ENCODE measurements around the gene VSIR.

Gene VSIR

DNA sequence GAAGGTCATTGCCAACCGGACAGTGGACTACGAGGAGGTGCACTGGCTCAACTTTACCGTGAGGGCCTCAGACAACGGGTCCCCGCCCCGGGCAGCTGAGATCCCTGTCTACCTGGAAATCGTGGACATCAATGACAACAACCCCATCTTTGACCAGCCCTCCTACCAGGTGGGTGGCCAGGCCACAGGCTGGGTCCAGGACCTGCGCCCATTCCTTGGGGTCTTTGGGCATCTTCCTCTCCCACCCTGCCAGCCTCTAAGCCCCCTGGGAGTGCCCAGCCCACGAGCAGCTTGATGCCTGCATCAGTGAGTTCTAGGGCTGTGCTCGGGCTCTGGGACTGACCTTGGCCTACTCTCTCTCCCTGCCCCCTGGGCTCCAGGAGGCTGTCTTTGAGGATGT, 25.8 kb upstream of the VSIR start:
- H3K9ac ChIP-seq (ENCODE audit: insufficient read length, low read depth): no peak overlapping the region
- no peak for DNase-seq (ENCODE audit: low read depth, low spot score)
- no peaks in the 10 kb centered on the region for H3K36me3 ChIP-seq (ENCODE audit: insufficient read depth, insufficient read length, low read length)
- no peaks in the 10 kb centered on the region for H3K4me1 ChIP-seq (ENCODE audit: insufficient read depth, insufficient read length)
- H3K27me3 ChIP-seq (ENCODE audit: insufficient read depth, insufficient read length): peaks cover 9% of the 10 kb centered on the region
- H3K9me3 ChIP-seq (ENCODE audit: insufficient read depth, low read length): no peaks in the 10 kb centered on the region
- TF ChIP-seq ZNF274 (IDR thresholded peaks at IDR 0.05; ENCODE audit: low read depth, low read length) (no peak), YY1 (IDR thresholded peaks at IDR 0.05; ENCODE audit: insufficient read depth, insufficient read length) (no peak), SUZ12 (IDR thresholded peaks at IDR 0.05; ENCODE audit: extremely low read depth, insufficient read depth, insufficient read length) (no peak)
- H3K4me3 ChIP-seq (ENCODE audit: insufficient read length, low read depth): no peak overlapping the region

DNA sequence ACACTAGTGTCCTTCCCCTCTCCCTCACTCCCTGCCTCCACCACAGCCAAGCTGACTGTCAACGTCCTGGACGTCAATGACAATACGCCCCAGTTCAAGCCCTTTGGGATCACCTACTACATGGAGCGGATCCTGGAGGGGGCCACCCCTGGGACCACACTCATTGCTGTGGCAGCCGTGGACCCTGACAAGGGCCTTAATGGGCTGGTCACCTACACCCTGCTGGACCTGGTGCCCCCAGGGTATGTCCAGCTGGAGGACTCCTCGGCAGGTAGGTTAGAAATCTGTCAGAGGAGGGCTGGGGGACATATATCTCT, 24.9 kb upstream of the VSIR start:
- no peak for TF ChIP-seq ZNF274 (IDR thresholded peaks at IDR 0.05; ENCODE audit: low read depth, low read length)
- TF ChIP-seq SUZ12 (IDR thresholded peaks at IDR 0.05; ENCODE audit: extremely low read depth, insufficient read depth, insufficient read length): no peak
- TF ChIP-seq YY1 (IDR thresholded peaks at IDR 0.05; ENCODE audit: insufficient read depth, insufficient read length): no peak
- Histone ChIP-seq H3K9ac (ENCODE audit: insufficient read length, low read depth) (no peak overlapping the region), H3K4me3 (ENCODE audit: insufficient read length, low read depth) (no peak overlapping the region), H3K4me1 (ENCODE audit: insufficient read depth, insufficient read length) (no peaks in the 10 kb centered on the region), H3K9me3 (ENCODE audit: insufficient read depth, low read length) (no peaks in the 10 kb centered on the region), H3K36me3 (ENCODE audit: insufficient read depth, insufficient read length, low read length) (no peaks in the 10 kb centered on the region), H3K27me3 (ENCODE audit: insufficient read depth, insufficient read length) (peaks cover 14% of the 10 kb centered on the region)
- no peak for DNase-seq (ENCODE audit: low read depth, low spot score)

DNA sequence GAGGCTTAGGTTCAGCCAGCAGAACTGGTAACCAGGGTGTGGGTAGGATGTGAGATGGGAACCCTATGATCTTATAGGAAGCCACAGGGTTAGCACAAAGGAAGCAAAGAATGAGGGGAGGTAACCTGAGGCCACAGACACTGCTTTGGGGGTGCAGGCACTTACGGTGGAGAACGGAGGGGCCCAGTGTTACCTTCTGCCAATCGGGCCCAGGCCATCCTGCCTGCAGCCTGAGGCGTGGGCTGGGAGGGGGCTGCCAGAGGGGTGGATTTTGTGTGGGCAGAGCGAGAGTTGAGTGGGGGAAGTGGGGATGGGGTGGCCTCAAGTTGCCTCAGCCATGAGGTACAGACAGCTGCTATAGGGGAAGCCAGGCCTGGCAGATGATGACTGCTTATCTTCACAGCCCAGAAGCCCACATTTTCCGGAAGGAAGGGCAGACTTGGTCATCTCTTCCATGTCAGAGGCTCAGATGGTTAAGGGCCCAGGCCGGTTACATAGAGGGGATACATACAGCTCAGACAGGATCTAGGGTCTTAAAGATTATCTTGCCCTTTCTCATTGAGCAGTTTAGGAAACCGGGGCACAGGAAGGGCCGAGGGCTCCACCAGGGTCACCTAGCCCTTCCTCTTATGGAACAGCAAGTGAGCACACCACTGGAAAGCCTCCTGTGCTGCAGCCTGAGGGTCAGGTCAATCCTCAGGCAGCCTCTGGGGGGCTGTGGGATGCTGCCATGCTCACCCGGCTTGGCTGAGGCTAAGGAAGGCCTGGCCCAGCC, 24.4 kb upstream of the VSIR start:
- DNase-seq (ENCODE audit: low read depth, low spot score): no peak
- Histone ChIP-seq H3K9me3 (ENCODE audit: insufficient read depth, low read length) (no peaks in the 10 kb centered on the region), H3K27me3 (ENCODE audit: insufficient read depth, insufficient read length) (peaks cover 19% of the 10 kb centered on the region), H3K36me3 (ENCODE audit: insufficient read depth, insufficient read length, low read length) (no peaks in the 10 kb centered on the region), H3K9ac (ENCODE audit: insufficient read length, low read depth) (no peak overlapping the region), H3K4me3 (ENCODE audit: insufficient read length, low read depth) (no peak overlapping the region), H3K4me1 (ENCODE audit: insufficient read depth, insufficient read length) (no peaks in the 10 kb centered on the region)
- TF ChIP-seq YY1 (IDR thresholded peaks at IDR 0.05; ENCODE audit: insufficient read depth, insufficient read length) (no peak), SUZ12 (IDR thresholded peaks at IDR 0.05; ENCODE audit: extremely low read depth, insufficient read depth, insufficient read length) (no peak), ZNF274 (IDR thresholded peaks at IDR 0.05; ENCODE audit: low read depth, low read length) (no peak)

DNA sequence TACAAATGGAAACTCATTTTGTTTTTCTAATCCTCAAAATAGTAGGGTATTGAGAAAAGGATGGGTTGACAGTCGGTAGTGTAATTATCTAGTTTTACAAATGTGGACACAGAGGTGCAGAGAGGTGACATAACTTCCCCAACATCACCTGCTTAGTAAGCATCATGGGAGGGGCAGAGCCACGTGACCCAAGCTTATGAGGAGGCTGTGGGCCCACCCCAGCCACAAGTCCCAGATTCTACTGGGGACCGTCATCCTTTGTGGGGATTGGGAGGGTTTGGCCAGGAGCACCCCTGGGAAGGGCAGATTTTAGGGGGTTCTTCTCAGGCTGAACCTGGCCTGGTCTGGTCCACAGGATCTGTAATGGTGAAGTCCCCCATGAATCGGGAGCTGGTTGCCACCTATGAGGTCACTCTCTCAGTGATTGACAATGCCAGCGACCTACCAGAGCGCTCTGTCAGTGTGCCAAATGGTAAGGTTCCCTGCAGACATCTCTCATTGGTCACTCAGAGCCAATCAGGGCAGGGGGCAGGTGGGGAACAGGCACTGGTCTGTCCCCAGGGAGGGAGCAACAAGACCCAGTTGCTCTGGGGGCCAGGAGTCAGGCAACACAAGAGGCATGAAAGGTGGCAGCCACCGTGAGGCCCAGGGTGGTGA, 23.6 kb upstream of the VSIR start:
- H3K4me3 ChIP-seq (ENCODE audit: insufficient read length, low read depth): no peak overlapping the region
- no peaks in the 10 kb centered on the region for H3K9me3 ChIP-seq (ENCODE audit: insufficient read depth, low read length)
- no peaks in the 10 kb centered on the region for H3K4me1 ChIP-seq (ENCODE audit: insufficient read depth, insufficient read length)
- DNase-seq (ENCODE audit: low read depth, low spot score): no peak
- H3K9ac ChIP-seq (ENCODE audit: insufficient read length, low read depth): no peak overlapping the region
- H3K27me3 ChIP-seq (ENCODE audit: insufficient read depth, insufficient read length): peaks cover 19% of the 10 kb centered on the region
- no peaks in the 10 kb centered on the region for H3K36me3 ChIP-seq (ENCODE audit: insufficient read depth, insufficient read length, low read length)
- TF ChIP-seq SUZ12 (IDR thresholded peaks at IDR 0.05; ENCODE audit: extremely low read depth, insufficient read depth, insufficient read length) (no peak), ZNF274 (IDR thresholded peaks at IDR 0.05; ENCODE audit: low read depth, low read length) (no peak), YY1 (IDR thresholded peaks at IDR 0.05; ENCODE audit: insufficient read depth, insufficient read length) (no peak)

DNA sequence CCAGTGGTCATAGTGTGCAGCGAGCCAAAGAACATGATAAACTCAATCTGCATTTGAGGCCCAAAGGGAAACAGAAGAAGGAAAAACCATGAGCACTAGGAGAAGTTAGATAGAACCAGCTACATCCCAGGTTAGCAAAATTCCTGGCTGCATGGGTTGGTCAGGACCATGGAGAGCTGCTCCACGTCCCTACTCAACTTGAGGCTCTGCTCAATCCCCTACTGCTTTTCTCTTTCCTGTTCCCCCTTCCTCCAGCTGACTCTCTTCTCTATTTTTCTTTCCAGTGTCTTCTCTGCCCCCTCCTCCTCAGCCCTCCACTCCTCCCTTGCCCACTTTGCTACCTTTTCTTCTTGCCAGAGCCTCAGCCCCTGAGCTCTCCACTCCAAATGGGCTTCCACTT, 21.9 kb upstream of the VSIR start:
- DNase-seq (ENCODE audit: low read depth, low spot score): no peak

DNA sequence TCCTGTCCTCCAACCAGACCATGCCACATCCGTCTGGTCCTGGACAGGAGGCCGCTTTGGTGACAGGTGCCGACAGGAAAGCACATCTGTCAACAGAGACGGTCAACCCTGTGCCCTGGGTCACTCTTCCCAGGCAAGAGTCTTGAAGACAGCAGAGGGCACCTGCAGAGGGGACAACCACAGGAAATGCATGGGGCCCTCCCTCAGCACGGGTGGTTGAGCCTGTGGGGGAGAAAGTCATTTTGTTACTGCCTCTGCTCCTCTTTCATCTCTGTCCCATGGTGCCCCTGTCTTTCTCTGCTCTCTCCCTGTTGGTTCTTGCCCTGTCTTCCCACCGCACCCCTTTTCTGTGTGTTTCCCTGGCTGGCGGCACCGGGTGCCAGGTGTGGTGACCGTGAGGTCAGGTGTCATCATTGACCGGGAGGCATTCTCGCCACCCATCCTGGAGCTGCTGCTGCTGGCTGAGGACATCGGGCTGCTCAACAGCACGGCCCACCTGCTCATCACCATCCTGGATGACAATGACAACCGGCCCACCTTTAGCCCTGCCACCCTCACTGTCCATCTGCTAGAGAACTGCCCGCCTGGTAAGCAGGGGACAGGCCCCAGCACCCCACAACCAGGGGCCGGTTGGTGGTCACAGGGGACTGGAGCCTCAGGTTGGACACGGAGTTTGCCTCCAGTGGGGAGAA, 17.6 kb upstream of the VSIR start:
- H3K4me3 ChIP-seq (ENCODE audit: insufficient read length, low read depth): no peak overlapping the region
- TF ChIP-seq ZNF274 (IDR thresholded peaks at IDR 0.05; ENCODE audit: low read depth, low read length) (no peak), YY1 (IDR thresholded peaks at IDR 0.05; ENCODE audit: insufficient read depth, insufficient read length) (no peak), SUZ12 (IDR thresholded peaks at IDR 0.05; ENCODE audit: extremely low read depth, insufficient read depth, insufficient read length) (no peak)
- H3K36me3 ChIP-seq (ENCODE audit: insufficient read depth, insufficient read length, low read length): no peaks in the 10 kb centered on the region
- no peaks in the 10 kb centered on the region for H3K4me1 ChIP-seq (ENCODE audit: insufficient read depth, insufficient read length)
- H3K9me3 ChIP-seq (ENCODE audit: insufficient read depth, low read length): no peaks in the 10 kb centered on the region
- DNase-seq (ENCODE audit: low read depth, low spot score): no peak
- H3K27me3 ChIP-seq (ENCODE audit: insufficient read depth, insufficient read length): peaks cover 19% of the 10 kb centered on the region
- no peak overlapping the region for H3K9ac ChIP-seq (ENCODE audit: insufficient read length, low read depth)

More for the DNA sequence above, 21.9 kb upstream of the VSIR start:
- Histone ChIP-seq H3K9me3 (ENCODE audit: insufficient read depth, low read length) (no peaks in the 10 kb centered on the region), H3K27me3 (ENCODE audit: insufficient read depth, insufficient read length) (peaks cover 19% of the 10 kb centered on the region), H3K36me3 (ENCODE audit: insufficient read depth, insufficient read length, low read length) (no peaks in the 10 kb centered on the region), H3K4me1 (ENCODE audit: insufficient read depth, insufficient read length) (no peaks in the 10 kb centered on the region), H3K9ac (ENCODE audit: insufficient read length, low read depth) (no peak overlapping the region), H3K4me3 (ENCODE audit: insufficient read length, low read depth) (no peak overlapping the region)
- TF ChIP-seq ZNF274 (IDR thresholded peaks at IDR 0.05; ENCODE audit: low read depth, low read length) (no peak), SUZ12 (IDR thresholded peaks at IDR 0.05; ENCODE audit: extremely low read depth, insufficient read depth, insufficient read length) (no peak), YY1 (IDR thresholded peaks at IDR 0.05; ENCODE audit: insufficient read depth, insufficient read length) (no peak)

DNA sequence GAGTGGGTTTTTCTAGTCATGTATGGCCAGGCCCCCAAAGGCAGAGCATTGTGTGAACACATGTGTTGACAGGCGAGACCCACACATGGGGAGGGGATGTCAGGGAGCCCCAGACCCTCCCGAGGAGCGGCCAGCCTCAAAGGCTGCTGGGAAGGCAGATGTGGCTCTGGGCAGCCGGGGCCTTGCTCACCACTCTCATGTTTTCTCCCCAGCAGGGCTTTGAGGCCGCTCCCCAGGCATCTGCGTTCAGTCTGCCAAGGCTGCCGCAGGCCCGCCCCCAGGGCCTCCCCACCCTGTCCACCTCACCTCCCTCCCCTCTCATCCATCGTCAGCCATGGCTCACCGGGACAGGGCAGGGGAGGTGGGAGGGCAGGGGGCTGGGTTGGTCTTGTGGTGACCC, 16.6 kb upstream of the VSIR start:
- no peaks in the 10 kb centered on the region for H3K36me3 ChIP-seq (ENCODE audit: insufficient read depth, insufficient read length, low read length)
- TF ChIP-seq ZNF274 (IDR thresholded peaks at IDR 0.05; ENCODE audit: low read depth, low read length) (no peak), SUZ12 (IDR thresholded peaks at IDR 0.05; ENCODE audit: extremely low read depth, insufficient read depth, insufficient read length) (no peak), YY1 (IDR thresholded peaks at IDR 0.05; ENCODE audit: insufficient read depth, insufficient read length) (no peak)
- no peak for DNase-seq (ENCODE audit: low read depth, low spot score)

More for the DNA sequence above, 16.6 kb upstream of the VSIR start:
- Histone ChIP-seq H3K27me3 (ENCODE audit: insufficient read depth, insufficient read length) (peaks cover 15% of the 10 kb centered on the region), H3K9me3 (ENCODE audit: insufficient read depth, low read length) (no peaks in the 10 kb centered on the region), H3K4me3 (ENCODE audit: insufficient read length, low read depth) (no peak overlapping the region), H3K4me1 (ENCODE audit: insufficient read depth, insufficient read length) (no peaks in the 10 kb centered on the region), H3K9ac (ENCODE audit: insufficient read length, low read depth) (no peak overlapping the region)
